Measurements from ENCODE around the gene IMMP2L.

- no peak for TF ChIP-seq CTCF (conservative IDR thresholded peaks at IDR 0.05; ENCODE audit: low read depth, low read length)
- no peak for TF ChIP-seq EZH2phosphoT487 (IDR thresholded peaks at IDR 0.05; ENCODE audit: borderline replicate concordance, low read length)
- no peak for TF ChIP-seq EZH2 (IDR thresholded peaks at IDR 0.05; ENCODE audit: low read length, unreplicated experiment)
Measured at GRCh38 chr7:110808361-110808760, 753.9 kb downstream of the IMMP2L start.
